ELR (cell line): Measurements from ENCODE around the gene PPP2R5C.

ENCODE experiments used
- DNase-seq: peaks from one replicate; pipeline ENCODE4 v3.0.0-alpha.2; 2015; ENCODE audit warnings: low read depth

PPP2R5C gene

GRCh38 chr14:101865288-101865687 is 103.8 kb downstream of the PPP2R5C start:
- DNase-seq, result no peak

- no peak for DNase-seq
Measured at GRCh38 chr14:101867854-101868253, 106.3 kb downstream of the PPP2R5C start.

- DNase-seq, result no peak
Measured at GRCh38 chr14:101869217-101869616, 107.7 kb downstream of the PPP2R5C start.

GRCh38 chr14:101870273-101870939 is 108.9 kb downstream of the PPP2R5C start:
- DNase-seq, result no peak

- no peak for DNase-seq
Measured at GRCh38 chr14:101872346-101872745, 110.8 kb downstream of the PPP2R5C start.

- DNase-seq, result no peak
Measured at GRCh38 chr14:101873076-101873825, 111.7 kb downstream of the PPP2R5C start.

GRCh38 chr14:101873991-101874390 is 112.5 kb downstream of the PPP2R5C start:
- no peak for DNase-seq

GRCh38 chr14:101875041-101875726 is 113.7 kb downstream of the PPP2R5C start:
- no peak for DNase-seq

- peak; percentile 6 for DNase-seq
Measured at GRCh38 chr14:101875727-101876554, 114.4 kb downstream of the PPP2R5C start.

- peak; percentile 39 for DNase-seq
Measured at GRCh38 chr14:101876555-101876938, 115.0 kb downstream of the PPP2R5C start.

GRCh38 chr14:101877766-101878165 is 116.3 kb downstream of the PPP2R5C start:
- no peak for DNase-seq

GRCh38 chr14:101878211-101878821 is 116.8 kb downstream of the PPP2R5C start:
- DNase-seq, result no peak

GRCh38 chr14:101878822-101879528 is 117.5 kb downstream of the PPP2R5C start:
- no peak for DNase-seq

GRCh38 chr14:101879529-101880336 is 118.2 kb downstream of the PPP2R5C start:
- no peak for DNase-seq

GRCh38 chr14:101881426-101881825 is 119.9 kb downstream of the PPP2R5C start:
- DNase-seq, result no peak

- DNase-seq, result no peak
Measured at GRCh38 chr14:101882141-101882935, 120.8 kb downstream of the PPP2R5C start.

- no peak for DNase-seq
Measured at GRCh38 chr14:101884089-101884933, 122.8 kb downstream of the PPP2R5C start.

- DNase-seq, result no peak
Measured at GRCh38 chr14:101884934-101885576, 123.5 kb downstream of the PPP2R5C start.
